ENCODE results near the gene TTI1. TPM values are rescaled to one million over a fixed set of nuclear protein-coding genes. Genes with fewer than 3 reads are reported as not detected.

The TTI1 gene
- polyA plus RNA-seq, 3 donors from 2014 or later: 8.8 to 17.7 (median 15.4) TPM

GRCh38 chr20:38043512-38044300 is 10.4 kb upstream of the TTI1 start:
- DNase-seq: no peak
- Mint-ChIP-seq H3K27me3 (ENCODE audit: low read depth in 3 of 3) (no peaks in the 10 kb centered on the region), H3K4me1 (peaks cover 16 to 48% of the 10 kb centered on the region in 2 donors), H3K27ac (peak overlapping the region in 2 of 6 donors; percentile 19 to 51), H3K4me3 (no peak overlapping the region), H3K36me3 (peaks cover 4 to 17% (median 10%) of the 10 kb centered on the region in 3 donors), H3K9me3 (no peaks in the 10 kb centered on the region)

DNA sequence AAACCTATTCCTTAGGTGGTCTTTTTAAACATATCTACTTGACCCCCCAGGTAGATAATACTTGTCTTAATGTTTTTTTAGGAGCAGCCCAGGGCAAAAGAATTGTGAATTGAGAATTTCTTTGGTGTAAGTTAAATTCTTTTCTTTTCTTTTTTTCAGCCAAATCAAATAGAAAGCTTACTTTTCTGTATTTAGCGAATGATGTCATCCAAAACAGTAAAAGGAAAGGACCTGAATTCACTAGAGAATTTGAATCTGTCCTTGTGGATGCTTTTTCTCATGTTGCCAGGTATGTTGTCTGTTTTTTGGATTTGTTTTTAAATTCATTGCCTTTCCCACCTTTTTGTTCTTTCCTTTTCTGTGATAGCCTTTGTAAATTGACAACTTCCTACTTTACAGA is 7.0 kb upstream of the TTI1 start:
- peak overlapping the region in 1 of 6 donors; percentile 41 for H3K27ac Mint-ChIP-seq
- no peaks in the 10 kb centered on the region for H3K9me3 Mint-ChIP-seq
- H3K4me1 Mint-ChIP-seq: peaks cover 30 to 55% of the 10 kb centered on the region in 2 donors
- DNase-seq: no peak
- no peak overlapping the region for H3K4me3 Mint-ChIP-seq
- peaks cover 9 to 17% (median 10%) of the 10 kb centered on the region in 3 donors for H3K36me3 Mint-ChIP-seq
- H3K27me3 Mint-ChIP-seq (ENCODE audit: low read depth in 3 of 3): peaks cover 0 to 2% (median 0%) of the 10 kb centered on the region in 3 donors

- peaks cover 54 to 68% of the 10 kb centered on the region in 2 donors for H3K4me1 Mint-ChIP-seq
- peaks cover 5 to 10% (median 9%) of the 10 kb centered on the region in 3 donors for H3K36me3 Mint-ChIP-seq
- H3K9me3 Mint-ChIP-seq: no peaks in the 10 kb centered on the region
- no peak for DNase-seq
- H3K4me3 Mint-ChIP-seq: peak overlapping the region in 1 of 5 donors; percentile 45
- peaks cover 0 to 11% (median 7%) of the 10 kb centered on the region in 3 donors for H3K27me3 Mint-ChIP-seq (ENCODE audit: low read depth in 3 of 3)
- peak overlapping the region in 2 of 6 donors; percentile 30 to 45 for H3K27ac Mint-ChIP-seq
Measured at GRCh38 chr20:38036366-38036765, 3.1 kb upstream of the TTI1 start.

- peak overlapping the region; percentile 98 to 100 (median 98) for H3K27ac Mint-ChIP-seq
- H3K9me3 Mint-ChIP-seq: no peaks in the 10 kb centered on the region
- DNase-seq: no peak
- H3K4me1 Mint-ChIP-seq: peaks cover 60 to 69% of the 10 kb centered on the region in 2 donors
- peaks cover 0 to 5% (median under 1%) of the 10 kb centered on the region in 3 donors for H3K36me3 Mint-ChIP-seq
- H3K4me3 Mint-ChIP-seq: peak overlapping the region; percentile 89 to 98 (median 97)
- H3K27me3 Mint-ChIP-seq (ENCODE audit: low read depth in 3 of 3): peaks cover 0 to 11% (median 7%) of the 10 kb centered on the region in 3 donors
Measured at GRCh38 chr20:38034961-38035360, 1.7 kb upstream of the TTI1 start.

DNA sequence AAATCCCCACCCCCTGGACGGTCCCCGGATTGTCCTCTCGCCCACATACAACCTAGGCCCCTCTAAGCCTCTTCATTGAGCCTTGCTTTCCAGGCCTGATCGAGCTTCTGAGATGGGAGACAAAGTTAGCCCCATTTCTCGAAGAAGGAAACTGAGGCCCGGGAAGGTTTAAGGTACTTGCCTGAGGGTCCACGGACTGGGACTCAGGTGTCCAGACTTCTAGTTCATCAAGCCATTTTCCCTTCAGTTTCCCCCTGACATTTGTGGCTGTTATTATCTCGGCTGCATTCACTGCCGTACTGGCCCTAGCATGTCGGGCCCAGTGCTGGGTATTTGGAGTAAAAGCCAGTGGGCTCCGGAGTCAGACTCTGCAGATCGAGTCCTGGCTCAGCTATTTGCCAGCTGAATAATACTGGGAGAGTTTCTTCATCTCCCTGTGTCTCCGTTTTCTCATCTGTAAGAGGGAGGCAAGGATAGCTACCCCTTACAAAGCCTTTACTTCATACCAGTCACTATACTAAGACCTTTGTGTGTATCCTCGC is 923 bp upstream of the TTI1 start:
- Mint-ChIP-seq H3K9me3 (no peaks in the 10 kb centered on the region), H3K27ac (peak overlapping the region; percentile 98 to 100 (median 98))
- no peak for DNase-seq

DNA sequence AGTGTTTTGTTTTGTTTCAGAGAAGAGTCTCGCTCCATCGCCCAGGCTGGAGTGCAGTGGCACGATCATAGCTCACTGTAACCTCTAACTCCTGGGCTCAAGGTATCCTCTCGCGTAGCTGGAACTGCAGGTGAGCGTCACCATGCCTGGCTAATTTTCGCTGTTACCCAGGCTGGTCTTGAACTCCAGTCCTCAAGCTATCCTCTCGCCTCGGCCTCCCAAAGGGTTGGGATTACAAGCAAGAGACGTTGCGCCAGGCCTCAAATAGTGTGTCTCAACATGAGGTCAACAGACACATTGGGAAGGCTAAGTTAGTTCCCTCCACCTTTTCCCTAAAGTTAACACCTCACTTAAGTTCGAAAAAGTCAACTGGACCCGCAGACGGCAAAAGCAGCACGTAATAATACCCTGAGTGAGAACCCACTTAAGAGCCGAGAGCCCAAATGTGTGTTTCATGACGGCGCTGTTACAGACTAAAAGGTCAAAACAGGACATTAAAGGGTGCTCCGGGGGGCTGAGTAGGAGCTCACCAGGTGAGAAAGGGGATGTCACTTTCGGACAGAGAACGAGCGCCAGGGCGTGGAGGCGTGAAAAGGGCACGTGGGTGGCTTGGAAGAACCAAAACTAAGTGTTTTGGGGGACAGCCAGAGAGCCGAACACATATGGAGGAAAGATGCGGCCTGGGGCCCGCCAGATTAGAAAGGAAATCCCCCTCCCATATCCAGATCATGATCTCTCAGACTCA is 499 bp downstream of the TTI1 start:
- DNase-seq: no peak
- peaks cover 0 to 9% (median 7%) of the 10 kb centered on the region in 3 donors for H3K27me3 Mint-ChIP-seq (ENCODE audit: low read depth in 3 of 3)
- H3K4me1 Mint-ChIP-seq: peaks cover 63 to 83% of the 10 kb centered on the region in 2 donors
- H3K27ac Mint-ChIP-seq: peak overlapping the region; percentile 98 to 100 (median 98)
- H3K36me3 Mint-ChIP-seq: peaks cover 0 to 5% (median 0%) of the 10 kb centered on the region in 3 donors
- H3K9me3 Mint-ChIP-seq: no peaks in the 10 kb centered on the region
- peak overlapping the region; percentile 89 to 98 (median 97) for H3K4me3 Mint-ChIP-seq

More for the DNA sequence above, 923 bp upstream of the TTI1 start:
- H3K36me3 Mint-ChIP-seq: peaks cover 0 to 5% (median 0%) of the 10 kb centered on the region in 3 donors
- H3K27me3 Mint-ChIP-seq (ENCODE audit: low read depth in 3 of 3): peaks cover 0 to 11% (median 7%) of the 10 kb centered on the region in 3 donors
- peak overlapping the region; percentile 89 to 98 (median 97) for H3K4me3 Mint-ChIP-seq
- H3K4me1 Mint-ChIP-seq: peaks cover 65 to 74% of the 10 kb centered on the region in 2 donors

- peak overlapping the region; percentile 98 to 100 (median 98) for H3K27ac Mint-ChIP-seq
- peaks cover 58 to 77% of the 10 kb centered on the region in 2 donors for H3K4me1 Mint-ChIP-seq
- peaks cover 0 to 1% (median 0%) of the 10 kb centered on the region in 3 donors for H3K36me3 Mint-ChIP-seq
- no peak for DNase-seq
- peaks cover 0 to 9% (median 7%) of the 10 kb centered on the region in 3 donors for H3K27me3 Mint-ChIP-seq (ENCODE audit: low read depth in 3 of 3)
- H3K4me3 Mint-ChIP-seq: peak overlapping the region; percentile 89 to 98 (median 97)
- no peaks in the 10 kb centered on the region for H3K9me3 Mint-ChIP-seq
Measured at GRCh38 chr20:38031957-38032356, 1.3 kb downstream of the TTI1 start.

- Mint-ChIP-seq H3K27ac (peak overlapping the region in 2 of 6 donors; percentile 11 to 57), H3K4me1 (peaks cover 44 to 64% of the 10 kb centered on the region in 2 donors), H3K36me3 (no peaks in the 10 kb centered on the region), H3K9me3 (no peaks in the 10 kb centered on the region), H3K27me3 (ENCODE audit: low read depth in 3 of 3) (peaks cover 0 to 9% (median 7%) of the 10 kb centered on the region in 3 donors), H3K4me3 (no peak overlapping the region)
- no peak for DNase-seq
Measured at GRCh38 chr20:38029453-38029852, 3.8 kb downstream of the TTI1 start.

- DNase-seq: no peak
- Mint-ChIP-seq H3K4me1 (peaks cover 20 to 63% of the 10 kb centered on the region in 2 donors), H3K27me3 (ENCODE audit: low read depth in 3 of 3) (no peaks in the 10 kb centered on the region), H3K4me3 (no peak overlapping the region), H3K36me3 (peaks cover 0 to under 1% (median 0%) of the 10 kb centered on the region in 3 donors), H3K9me3 (no peaks in the 10 kb centered on the region), H3K27ac (peak overlapping the region in 1 of 6 donors; percentile 36)
Measured at GRCh38 chr20:38024496-38024895, 8.8 kb downstream of the TTI1 start.

GRCh38 chr20:38023181-38024001 is 9.9 kb downstream of the TTI1 start:
- H3K4me1 Mint-ChIP-seq: peaks cover 14 to 60% of the 10 kb centered on the region in 2 donors
- DNase-seq: no peak
- H3K27me3 Mint-ChIP-seq (ENCODE audit: low read depth in 3 of 3): no peaks in the 10 kb centered on the region
- peaks cover 2 to 11% (median 10%) of the 10 kb centered on the region in 3 donors for H3K36me3 Mint-ChIP-seq
- peaks cover 0 to 2% (median under 1%) of the 10 kb centered on the region in 6 donors for H3K9me3 Mint-ChIP-seq
- H3K27ac Mint-ChIP-seq: no peak overlapping the region
- H3K4me3 Mint-ChIP-seq: no peak overlapping the region

GRCh38 chr20:38021087-38021772 is 12.0 kb downstream of the TTI1 start:
- Mint-ChIP-seq H3K4me1 (peaks cover 12 to 47% of the 10 kb centered on the region in 2 donors), H3K27ac (no peak overlapping the region), H3K36me3 (peaks cover 21 to 32% (median 31%) of the 10 kb centered on the region in 3 donors), H3K27me3 (ENCODE audit: low read depth in 3 of 3) (peaks cover 0 to 2% (median 0%) of the 10 kb centered on the region in 3 donors), H3K4me3 (no peak overlapping the region), H3K9me3 (peaks cover 0 to 6% (median 2%) of the 10 kb centered on the region in 6 donors)
- DNase-seq: no peak

- Mint-ChIP-seq H3K36me3 (peaks cover 27 to 47% (median 38%) of the 10 kb centered on the region in 3 donors), H3K4me1 (peaks cover 7 to 36% of the 10 kb centered on the region in 2 donors)
Measured at GRCh38 chr20:38018385-38018784, 14.9 kb downstream of the TTI1 start.

More at GRCh38 chr20:38018385-38018784, 14.9 kb downstream of the TTI1 start:
- no peak for DNase-seq
- Mint-ChIP-seq H3K4me3 (no peak overlapping the region), H3K27ac (no peak overlapping the region), H3K9me3 (peaks cover 0 to 6% (median 2%) of the 10 kb centered on the region in 6 donors), H3K27me3 (ENCODE audit: low read depth in 3 of 3) (peaks cover 0 to 2% (median 0%) of the 10 kb centered on the region in 3 donors)

All from immature natural killer cell (primary cell).